ENCODE data around the gene SS18.

The SS18 gene

GRCh38 chr18:26046419-26047077 lies 43.9 kb downstream of the SS18 start:
- Histone ChIP-seq H3K9me3 (ENCODE audit: low read length) (no peaks in the 10 kb centered on the region), H3K4me2 (ENCODE audit: low read length) (no peak overlapping the region), H3K4me3 (ENCODE audit: low read depth, low read length, poor library complexity, severe bottlenecking) (no peak overlapping the region), H4K20me1 (ENCODE audit: insufficient read depth, low read length) (no peaks in the 10 kb centered on the region), H3K79me2 (ENCODE audit: insufficient read depth, low read length) (peaks cover 9% of the 10 kb centered on the region), H3K9me2 (ENCODE audit: low read depth, low read length) (no peaks in the 10 kb centered on the region), H3K27ac (ENCODE audit: low read depth, low read length, poor library complexity, severe bottlenecking) (no peak overlapping the region), H2AFZ (ENCODE audit: low read length) (no peak overlapping the region), H3F3A (ENCODE audit: insufficient read depth, low read length) (no peaks in the 10 kb centered on the region), H3K9ac (ENCODE audit: low read length) (no peak overlapping the region), H3K36me3 (ENCODE audit: insufficient read depth, low read length) (peaks cover 64% of the 10 kb centered on the region), H3K27me3 (ENCODE audit: insufficient read depth, low read length) (no peaks in the 10 kb centered on the region), H3K4me1 (ENCODE audit: insufficient read depth, low read length, severe bottlenecking) (no peaks in the 10 kb centered on the region)
- TF ChIP-seq, protein P1, sequence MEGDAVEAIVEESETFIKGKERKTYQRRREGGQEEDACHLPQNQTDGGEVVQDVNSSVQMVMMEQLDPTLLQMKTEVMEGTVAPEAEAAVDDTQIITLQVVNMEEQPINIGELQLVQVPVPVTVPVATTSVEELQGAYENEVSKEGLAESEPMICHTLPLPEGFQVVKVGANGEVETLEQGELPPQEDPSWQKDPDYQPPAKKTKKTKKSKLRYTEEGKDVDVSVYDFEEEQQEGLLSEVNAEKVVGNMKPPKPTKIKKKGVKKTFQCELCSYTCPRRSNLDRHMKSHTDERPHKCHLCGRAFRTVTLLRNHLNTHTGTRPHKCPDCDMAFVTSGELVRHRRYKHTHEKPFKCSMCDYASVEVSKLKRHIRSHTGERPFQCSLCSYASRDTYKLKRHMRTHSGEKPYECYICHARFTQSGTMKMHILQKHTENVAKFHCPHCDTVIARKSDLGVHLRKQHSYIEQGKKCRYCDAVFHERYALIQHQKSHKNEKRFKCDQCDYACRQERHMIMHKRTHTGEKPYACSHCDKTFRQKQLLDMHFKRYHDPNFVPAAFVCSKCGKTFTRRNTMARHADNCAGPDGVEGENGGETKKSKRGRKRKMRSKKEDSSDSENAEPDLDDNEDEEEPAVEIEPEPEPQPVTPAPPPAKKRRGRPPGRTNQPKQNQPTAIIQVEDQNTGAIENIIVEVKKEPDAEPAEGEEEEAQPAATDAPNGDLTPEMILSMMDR (IDR thresholded peaks at IDR 0.05; ENCODE audit: low read length), result no peak
- no peak for TF ChIP-seq EZH2 (IDR thresholded peaks at IDR 0.05; ENCODE audit: borderline replicate concordance, low read length)

- TF ChIP-seq EZH2 (IDR thresholded peaks at IDR 0.05; ENCODE audit: borderline replicate concordance, low read length), result no peak
- TF ChIP-seq, protein P1 (IDR thresholded peaks at IDR 0.05; ENCODE audit: low read length), result no peak
- Histone ChIP-seq H3K79me2 (ENCODE audit: insufficient read depth, low read length) (peaks cover 9% of the 10 kb centered on the region), H3K4me2 (ENCODE audit: low read length) (no peak overlapping the region), H3K27ac (ENCODE audit: low read depth, low read length, poor library complexity, severe bottlenecking) (no peak overlapping the region), H3K9me3 (ENCODE audit: low read length) (no peaks in the 10 kb centered on the region), H3K9me2 (ENCODE audit: low read depth, low read length) (no peaks in the 10 kb centered on the region), H3K9ac (ENCODE audit: low read length) (no peak overlapping the region), H3F3A (ENCODE audit: insufficient read depth, low read length) (no peaks in the 10 kb centered on the region), H4K20me1 (ENCODE audit: insufficient read depth, low read length) (no peaks in the 10 kb centered on the region), H3K4me3 (ENCODE audit: low read depth, low read length, poor library complexity, severe bottlenecking) (no peak overlapping the region), H3K36me3 (ENCODE audit: insufficient read depth, low read length) (peaks cover 65% of the 10 kb centered on the region), H3K27me3 (ENCODE audit: insufficient read depth, low read length) (no peaks in the 10 kb centered on the region), H2AFZ (ENCODE audit: low read length) (no peak overlapping the region), H3K4me1 (ENCODE audit: insufficient read depth, low read length, severe bottlenecking) (no peaks in the 10 kb centered on the region)
These were observed 45.6 kb downstream of the SS18 start for GRCh38 chr18:26044807-26045206.

- Histone ChIP-seq H2AFZ (ENCODE audit: low read length) (no peak overlapping the region), H3K9ac (ENCODE audit: low read length) (no peak overlapping the region), H3K9me2 (ENCODE audit: low read depth, low read length) (no peaks in the 10 kb centered on the region), H3K4me3 (ENCODE audit: low read depth, low read length, poor library complexity, severe bottlenecking) (no peak overlapping the region), H3K79me2 (ENCODE audit: insufficient read depth, low read length) (no peaks in the 10 kb centered on the region; the same call in 1 of the 2 replicates), H3K27ac (ENCODE audit: low read depth, low read length, poor library complexity, severe bottlenecking) (no peak overlapping the region), H3K4me1 (ENCODE audit: insufficient read depth, low read length, severe bottlenecking) (no peaks in the 10 kb centered on the region), H3K4me2 (ENCODE audit: low read length) (no peak overlapping the region), H3K36me3 (ENCODE audit: insufficient read depth, low read length) (peaks cover 70% of the 10 kb centered on the region), H3F3A (ENCODE audit: insufficient read depth, low read length) (no peaks in the 10 kb centered on the region), H3K9me3 (ENCODE audit: low read length) (no peaks in the 10 kb centered on the region), H3K27me3 (ENCODE audit: insufficient read depth, low read length) (no peaks in the 10 kb centered on the region), H4K20me1 (ENCODE audit: insufficient read depth, low read length) (no peaks in the 10 kb centered on the region)
- no peak for TF ChIP-seq EZH2 (IDR thresholded peaks at IDR 0.05; ENCODE audit: borderline replicate concordance, low read length)
- TF ChIP-seq, protein P1 (IDR thresholded peaks at IDR 0.05; ENCODE audit: low read length), result no peak
These were observed 50.3 kb downstream of the SS18 start for GRCh38 chr18:26040051-26040656.
